ENCODE results near the gene CDK6.
"Not testable (repeated sequence)": the region's sequence is repeated elsewhere in the genome, so short reads cannot be mapped to it uniquely, and the experiment has no call there.

Gene CDK6

GRCh38 chr7:92868683-92869293 lies 32.4 kb upstream of the CDK6 start:
- TF ChIP-seq CTCF (IDR thresholded peaks at IDR 0.05; ENCODE audit: low read depth, low read length, missing control alignments), result no peak
- no peak overlapping the region for H3K4me3 ChIP-seq (ENCODE audit: low read depth, low read length)
- in situ Hi-C loops (cut with HindIII; ENCODE audit: low sequenced_read_pairs), result no loop called here
- DNase-seq (ENCODE audit: low read depth), result no peak

GRCh38 chr7:92864169-92864568 lies 27.8 kb upstream of the CDK6 start:
- H3K4me3 ChIP-seq (ENCODE audit: low read depth, low read length); in situ Hi-C loops (cut with HindIII; ENCODE audit: low sequenced_read_pairs); DNase-seq (ENCODE audit: low read depth): not testable (repeated sequence)

- DNase-seq (ENCODE audit: low read depth), result no peak
- TF ChIP-seq CTCF (IDR thresholded peaks at IDR 0.05; ENCODE audit: low read depth, low read length, missing control alignments), result no peak
- no peak overlapping the region for H3K4me3 ChIP-seq (ENCODE audit: low read depth, low read length)
- in situ Hi-C loops (cut with HindIII; ENCODE audit: low sequenced_read_pairs), result no loop called here
Measured at GRCh38 chr7:92856436-92856835, 20.1 kb upstream of the CDK6 start.

- in situ Hi-C loops (cut with HindIII; ENCODE audit: low sequenced_read_pairs), result no loop called here
- TF ChIP-seq CTCF (IDR thresholded peaks at IDR 0.05; ENCODE audit: low read depth, low read length, missing control alignments), result no peak
- no peak for DNase-seq (ENCODE audit: low read depth)
- H3K4me3 ChIP-seq (ENCODE audit: low read depth, low read length), result no peak overlapping the region
Measured at GRCh38 chr7:92854501-92855238, 18.3 kb upstream of the CDK6 start.

GRCh38 chr7:92851732-92852131 lies 15.4 kb upstream of the CDK6 start:
- H3K4me3 ChIP-seq (ENCODE audit: low read depth, low read length), result no peak overlapping the region
- DNase-seq (ENCODE audit: low read depth), result no peak

GRCh38 chr7:92850516-92850915 lies 14.1 kb upstream of the CDK6 start:
- no peak for TF ChIP-seq CTCF (IDR thresholded peaks at IDR 0.05; ENCODE audit: low read depth, low read length, missing control alignments)
- no peak for DNase-seq (ENCODE audit: low read depth)
- H3K4me3 ChIP-seq (ENCODE audit: low read depth, low read length), result no peak overlapping the region
- in situ Hi-C loops (cut with HindIII; ENCODE audit: low sequenced_read_pairs), result no loop called here

More at GRCh38 chr7:92851732-92852131, 15.4 kb upstream of the CDK6 start:
- in situ Hi-C loops (cut with HindIII; ENCODE audit: low sequenced_read_pairs), result no loop called here
- TF ChIP-seq CTCF (IDR thresholded peaks at IDR 0.05; ENCODE audit: low read depth, low read length, missing control alignments), result no peak

GRCh38 chr7:92849322-92849721 lies 12.9 kb upstream of the CDK6 start:
- in situ Hi-C loops (cut with HindIII; ENCODE audit: low sequenced_read_pairs), result loop anchor here (25.0 kb wide), 1 partner anchor 188 kb away; no protein-coding TSS in a partner anchor

More at GRCh38 chr7:92849322-92849721, 12.9 kb upstream of the CDK6 start:
- TF ChIP-seq CTCF (IDR thresholded peaks at IDR 0.05; ENCODE audit: low read depth, low read length, missing control alignments), result no peak
- no peak overlapping the region for H3K4me3 ChIP-seq (ENCODE audit: low read depth, low read length)
- no peak for DNase-seq (ENCODE audit: low read depth)
